Epithelial cell of esophagus (primary cell): ENCODE data around the gene C6orf62.
"Not testable (repeated sequence)": the region's sequence is repeated elsewhere in the genome, so short reads cannot be mapped to it uniquely, and the experiment has no call there.

ENCODE experiments used
- DNase-seq: peaks from one replicate; pipeline ENCODE4 v3.0.0; 2010; ENCODE audit warnings: low read depth
- H3K4me3 ChIP-seq: 2 replicates; pipeline ENCODE4 v1.5.1; 2011; ENCODE audit warnings: mild to moderate bottlenecking, low read length, control low read depth
- CTCF ChIP-seq: IDR thresholded peaks from 2 replicates; pipeline ENCODE4 v1.5.1; 2011; ENCODE audit warnings: low read depth, mild to moderate bottlenecking, low read length, control low read depth, inconsistent platforms; ENCODE audit not compliant: insufficient read depth; ENCODE audit errors: missing control alignments

C6orf62 gene

GRCh38 chr6:24689964-24690363 lies 29.0 kb downstream of the C6orf62 start:
- H3K4me3 ChIP-seq = no peak overlapping the region
- TF ChIP-seq CTCF = no peak
- DNase-seq = no peak

- no peak overlapping the region for H3K4me3 ChIP-seq
- TF ChIP-seq CTCF = no peak
- peak; percentile 5 for DNase-seq
Observed at GRCh38 chr6:24686946-24687345, 32.0 kb downstream of the C6orf62 start.

GRCh38 chr6:24686408-24686807 lies 32.5 kb downstream of the C6orf62 start:
- H3K4me3 ChIP-seq = no peak overlapping the region
- no peak for DNase-seq
- TF ChIP-seq CTCF = no peak

- TF ChIP-seq CTCF = no peak
- H3K4me3 ChIP-seq = no peak overlapping the region
- no peak for DNase-seq
Observed at GRCh38 chr6:24683297-24684296, 35.4 kb downstream of the C6orf62 start.

- DNase-seq = peak; percentile 39
- no peak for TF ChIP-seq CTCF
- H3K4me3 ChIP-seq = no peak overlapping the region
Observed at GRCh38 chr6:24680582-24680981, 38.4 kb downstream of the C6orf62 start.

- not testable (repeated sequence) for DNase-seq, H3K4me3 ChIP-seq
Observed at GRCh38 chr6:24678792-24679352, 40.1 kb downstream of the C6orf62 start.

- no peak overlapping the region for H3K4me3 ChIP-seq
- TF ChIP-seq CTCF = no peak
- no peak for DNase-seq
Observed at GRCh38 chr6:24673625-24674024, 45.3 kb downstream of the C6orf62 start.
